C4-2B (cell line): ENCODE measurements around the gene ARHGAP20.

Experiments used
- ZFX ChIP-seq: fragments of 450-650 bp; IDR thresholded peaks from 2 replicates; pipeline ENCODE4 v1.6.1; 2017
- TF ChIP-seq, protein P1 (sequence below): fragments of 450-650 bp; conservative IDR thresholded peaks from 2 replicates; pipeline ENCODE4 v1.5.1; 2017; ENCODE audit warnings: mild to moderate bottlenecking

DNA sequence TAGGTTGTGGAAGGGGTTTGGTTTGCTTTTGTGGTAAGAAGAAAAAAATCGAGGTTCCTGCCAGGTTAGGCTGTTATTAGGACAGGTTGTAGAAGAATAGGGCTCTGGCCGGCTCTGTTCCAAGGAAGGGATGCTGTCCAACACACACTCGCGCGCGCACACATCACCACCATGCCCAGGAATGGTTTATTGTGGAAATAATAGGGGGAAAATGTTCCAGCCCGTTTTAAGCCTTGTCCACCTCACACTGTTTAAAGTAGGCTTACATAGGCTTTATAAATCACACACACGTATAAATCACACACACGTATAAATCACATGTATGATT is 1.2 kb upstream of the ARHGAP20 start:
- TF ChIP-seq, protein P1, sequence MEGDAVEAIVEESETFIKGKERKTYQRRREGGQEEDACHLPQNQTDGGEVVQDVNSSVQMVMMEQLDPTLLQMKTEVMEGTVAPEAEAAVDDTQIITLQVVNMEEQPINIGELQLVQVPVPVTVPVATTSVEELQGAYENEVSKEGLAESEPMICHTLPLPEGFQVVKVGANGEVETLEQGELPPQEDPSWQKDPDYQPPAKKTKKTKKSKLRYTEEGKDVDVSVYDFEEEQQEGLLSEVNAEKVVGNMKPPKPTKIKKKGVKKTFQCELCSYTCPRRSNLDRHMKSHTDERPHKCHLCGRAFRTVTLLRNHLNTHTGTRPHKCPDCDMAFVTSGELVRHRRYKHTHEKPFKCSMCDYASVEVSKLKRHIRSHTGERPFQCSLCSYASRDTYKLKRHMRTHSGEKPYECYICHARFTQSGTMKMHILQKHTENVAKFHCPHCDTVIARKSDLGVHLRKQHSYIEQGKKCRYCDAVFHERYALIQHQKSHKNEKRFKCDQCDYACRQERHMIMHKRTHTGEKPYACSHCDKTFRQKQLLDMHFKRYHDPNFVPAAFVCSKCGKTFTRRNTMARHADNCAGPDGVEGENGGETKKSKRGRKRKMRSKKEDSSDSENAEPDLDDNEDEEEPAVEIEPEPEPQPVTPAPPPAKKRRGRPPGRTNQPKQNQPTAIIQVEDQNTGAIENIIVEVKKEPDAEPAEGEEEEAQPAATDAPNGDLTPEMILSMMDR = no peak
- no peak for TF ChIP-seq ZFX
